Measurements from ENCODE around the gene C6orf132.

The C6orf132 gene

GRCh38 chr6:42088101-42088591 is 54.3 kb downstream of the C6orf132 start:
- H3K27ac ChIP-seq (ENCODE audit: low read depth, low read length) = no peak overlapping the region
- H3K9me3 ChIP-seq (ENCODE audit: control insufficient read depth, insufficient read depth, low read depth, low read length) = no peaks in the 10 kb centered on the region
- no peak overlapping the region for H3K4me3 ChIP-seq (ENCODE audit: low read depth, low read length)
- H3K9ac ChIP-seq (ENCODE audit: low read length) = no peak overlapping the region
- H3K4me1 ChIP-seq (ENCODE audit: control insufficient read depth, insufficient read depth, low read length) = peaks cover 10% of the 10 kb centered on the region; the same call in 1 of the 2 replicates
- no peaks in the 10 kb centered on the region for H3K36me3 ChIP-seq (ENCODE audit: control insufficient read depth, insufficient read depth, low read length)
- peaks cover 5% of the 10 kb centered on the region; the same call in 1 of the 2 replicates for H3K27me3 ChIP-seq (ENCODE audit: control insufficient read depth, insufficient read depth, low read length)

- Histone ChIP-seq H3K4me1 (ENCODE audit: control insufficient read depth, insufficient read depth, low read length) (peaks cover 10% of the 10 kb centered on the region; the same call in 1 of the 2 replicates), H3K4me3 (ENCODE audit: low read depth, low read length) (no peak overlapping the region), H3K9ac (ENCODE audit: low read length) (no peak overlapping the region), H3K9me3 (ENCODE audit: control insufficient read depth, insufficient read depth, low read depth, low read length) (no peaks in the 10 kb centered on the region), H3K27ac (ENCODE audit: low read depth, low read length) (no peak overlapping the region), H3K27me3 (ENCODE audit: control insufficient read depth, insufficient read depth, low read length) (no peaks in the 10 kb centered on the region), H3K36me3 (ENCODE audit: control insufficient read depth, insufficient read depth, low read length) (no peaks in the 10 kb centered on the region; the same call in 1 of the 2 replicates)
These were observed 56.1 kb downstream of the C6orf132 start for GRCh38 chr6:42086046-42087035.

GRCh38 chr6:42084889-42085288 is 57.5 kb downstream of the C6orf132 start:
- Histone ChIP-seq H3K4me1 (ENCODE audit: control insufficient read depth, insufficient read depth, low read length) (peaks cover 10% of the 10 kb centered on the region; the same call in 1 of the 2 replicates), H3K27me3 (ENCODE audit: control insufficient read depth, insufficient read depth, low read length) (no peaks in the 10 kb centered on the region)

GRCh38 chr6:42083530-42083929 is 58.9 kb downstream of the C6orf132 start:
- Histone ChIP-seq H3K27me3 (ENCODE audit: control insufficient read depth, insufficient read depth, low read length) (no peaks in the 10 kb centered on the region), H3K27ac (ENCODE audit: low read depth, low read length) (no peak overlapping the region), H3K36me3 (ENCODE audit: control insufficient read depth, insufficient read depth, low read length) (peaks cover 12% of the 10 kb centered on the region), H3K4me1 (ENCODE audit: control insufficient read depth, insufficient read depth, low read length) (peaks cover 10% of the 10 kb centered on the region; the same call in 1 of the 2 replicates), H3K9me3 (ENCODE audit: control insufficient read depth, insufficient read depth, low read depth, low read length) (no peaks in the 10 kb centered on the region), H3K9ac (ENCODE audit: low read length) (no peak overlapping the region), H3K4me3 (ENCODE audit: low read depth, low read length) (no peak overlapping the region)

More at GRCh38 chr6:42084889-42085288, 57.5 kb downstream of the C6orf132 start:
- Histone ChIP-seq H3K9ac (ENCODE audit: low read length) (no peak overlapping the region), H3K36me3 (ENCODE audit: control insufficient read depth, insufficient read depth, low read length) (peaks cover 2% of the 10 kb centered on the region), H3K9me3 (ENCODE audit: control insufficient read depth, insufficient read depth, low read depth, low read length) (no peaks in the 10 kb centered on the region), H3K27ac (ENCODE audit: low read depth, low read length) (no peak overlapping the region), H3K4me3 (ENCODE audit: low read depth, low read length) (no peak overlapping the region)

- H3K27me3 ChIP-seq (ENCODE audit: control insufficient read depth, insufficient read depth, low read length) = no peaks in the 10 kb centered on the region
- H3K27ac ChIP-seq (ENCODE audit: low read depth, low read length) = no peak overlapping the region
- H3K9ac ChIP-seq (ENCODE audit: low read length) = no peak overlapping the region
- no peak overlapping the region for H3K4me3 ChIP-seq (ENCODE audit: low read depth, low read length)
- no peaks in the 10 kb centered on the region for H3K4me1 ChIP-seq (ENCODE audit: control insufficient read depth, insufficient read depth, low read length)
- H3K36me3 ChIP-seq (ENCODE audit: control insufficient read depth, insufficient read depth, low read length) = peaks cover 33% of the 10 kb centered on the region
- no peaks in the 10 kb centered on the region for H3K9me3 ChIP-seq (ENCODE audit: control insufficient read depth, insufficient read depth, low read depth, low read length)
These were observed 62.4 kb downstream of the C6orf132 start for GRCh38 chr6:42079941-42080464.

- peaks cover 42% of the 10 kb centered on the region for H3K36me3 ChIP-seq (ENCODE audit: control insufficient read depth, insufficient read depth, low read length)
- no peak overlapping the region for H3K27ac ChIP-seq (ENCODE audit: low read depth, low read length)
- H3K27me3 ChIP-seq (ENCODE audit: control insufficient read depth, insufficient read depth, low read length) = no peaks in the 10 kb centered on the region
- no peaks in the 10 kb centered on the region for H3K9me3 ChIP-seq (ENCODE audit: control insufficient read depth, insufficient read depth, low read depth, low read length)
- H3K4me3 ChIP-seq (ENCODE audit: low read depth, low read length) = no peak overlapping the region
- H3K9ac ChIP-seq (ENCODE audit: low read length) = no peak overlapping the region
- no peaks in the 10 kb centered on the region for H3K4me1 ChIP-seq (ENCODE audit: control insufficient read depth, insufficient read depth, low read length)
These were observed 64.0 kb downstream of the C6orf132 start for GRCh38 chr6:42078386-42078785.

GRCh38 chr6:42075159-42075838 is 67.1 kb downstream of the C6orf132 start:
- peaks cover 60% of the 10 kb centered on the region for H3K36me3 ChIP-seq (ENCODE audit: control insufficient read depth, insufficient read depth, low read length)
- H3K9ac ChIP-seq (ENCODE audit: low read length) = no peak overlapping the region
- H3K9me3 ChIP-seq (ENCODE audit: control insufficient read depth, insufficient read depth, low read depth, low read length) = no peaks in the 10 kb centered on the region
- no peaks in the 10 kb centered on the region for H3K27me3 ChIP-seq (ENCODE audit: control insufficient read depth, insufficient read depth, low read length)
- H3K4me1 ChIP-seq (ENCODE audit: control insufficient read depth, insufficient read depth, low read length) = no peaks in the 10 kb centered on the region
- H3K27ac ChIP-seq (ENCODE audit: low read depth, low read length) = no peak overlapping the region
- H3K4me3 ChIP-seq (ENCODE audit: low read depth, low read length) = no peak overlapping the region

- Histone ChIP-seq H3K9ac (ENCODE audit: low read length) (no peak overlapping the region), H3K4me3 (ENCODE audit: low read depth, low read length) (no peak overlapping the region), H3K9me3 (ENCODE audit: control insufficient read depth, insufficient read depth, low read depth, low read length) (no peaks in the 10 kb centered on the region), H3K36me3 (ENCODE audit: control insufficient read depth, insufficient read depth, low read length) (peaks cover 63% of the 10 kb centered on the region), H3K27ac (ENCODE audit: low read depth, low read length) (no peak overlapping the region), H3K27me3 (ENCODE audit: control insufficient read depth, insufficient read depth, low read length) (no peaks in the 10 kb centered on the region), H3K4me1 (ENCODE audit: control insufficient read depth, insufficient read depth, low read length) (no peaks in the 10 kb centered on the region)
These were observed 69.1 kb downstream of the C6orf132 start for GRCh38 chr6:42073287-42073686.

GRCh38 chr6:42071881-42072583 is 70.4 kb downstream of the C6orf132 start:
- Histone ChIP-seq H3K4me3 (ENCODE audit: low read depth, low read length) (no peak overlapping the region), H3K27ac (ENCODE audit: low read depth, low read length) (no peak overlapping the region), H3K36me3 (ENCODE audit: control insufficient read depth, insufficient read depth, low read length) (peaks cover 64% of the 10 kb centered on the region), H3K27me3 (ENCODE audit: control insufficient read depth, insufficient read depth, low read length) (no peaks in the 10 kb centered on the region), H3K9ac (ENCODE audit: low read length) (no peak overlapping the region), H3K4me1 (ENCODE audit: control insufficient read depth, insufficient read depth, low read length) (no peaks in the 10 kb centered on the region), H3K9me3 (ENCODE audit: control insufficient read depth, insufficient read depth, low read depth, low read length) (no peaks in the 10 kb centered on the region)

- H3K4me1 ChIP-seq (ENCODE audit: control insufficient read depth, insufficient read depth, low read length) = no peaks in the 10 kb centered on the region
- H3K9ac ChIP-seq (ENCODE audit: low read length) = no peak overlapping the region
- peaks cover 69% of the 10 kb centered on the region for H3K36me3 ChIP-seq (ENCODE audit: control insufficient read depth, insufficient read depth, low read length)
- H3K9me3 ChIP-seq (ENCODE audit: control insufficient read depth, insufficient read depth, low read depth, low read length) = no peaks in the 10 kb centered on the region
- H3K27ac ChIP-seq (ENCODE audit: low read depth, low read length) = no peak overlapping the region
- no peak overlapping the region for H3K4me3 ChIP-seq (ENCODE audit: low read depth, low read length)
- no peaks in the 10 kb centered on the region for H3K27me3 ChIP-seq (ENCODE audit: control insufficient read depth, insufficient read depth, low read length)
These were observed 73.4 kb downstream of the C6orf132 start for GRCh38 chr6:42068872-42069522.
